Measurements from ENCODE around the gene UGT1A10. TPM values are rescaled to one million over a fixed set of nuclear protein-coding genes. Genes with fewer than 3 reads are reported as not detected.

UGT1A10 gene
- total RNA-seq, 1 experiment from 2014 or later: not detected

GRCh38 chr2:233693963-233694362 is 57.7 kb downstream of the UGT1A10 start:
- Histone ChIP-seq H3K79me1 (ENCODE audit: insufficient read depth, low read depth, low read length, poor library complexity, severe bottlenecking) (no peaks in the 10 kb centered on the region), H3K27ac (ENCODE audit: insufficient read length, low read depth, low read length) (no peak overlapping the region), H3K4me1 (ENCODE audit: insufficient read depth, low read length) (peaks cover 3% of the 10 kb centered on the region; the same call in 1 of the 2 replicates), H2BK12ac (ENCODE audit: insufficient read length, low read depth, low read length) (no peak overlapping the region), H3K4ac (ENCODE audit: low read depth, low read length) (no peak overlapping the region), H3K56ac (ENCODE audit: insufficient read length, low read depth, low read length) (no peak overlapping the region), H2BK20ac (ENCODE audit: low read depth, low read length, poor library complexity, severe bottlenecking) (no peak overlapping the region), H4K8ac (replicated peaks; ENCODE audit: insufficient read length, low read depth, low read length) (no peak overlapping the region), H3K23me2 (ENCODE audit: insufficient read length, low read depth, low read length, poor library complexity, severe bottlenecking) (no peaks in the 10 kb centered on the region), H3K9me3 (ENCODE audit: control insufficient read depth, low read depth, low read length) (no peaks in the 10 kb centered on the region), H3K79me2 (ENCODE audit: insufficient read depth, low read length) (no peaks in the 10 kb centered on the region), H3K27me3 (ENCODE audit: insufficient read depth, low read length) (no peaks in the 10 kb centered on the region), H3K4me2 (ENCODE audit: insufficient read depth, insufficient read length, low read length) (no peak overlapping the region), H2AK5ac (ENCODE audit: insufficient read length, low read length) (no peak overlapping the region), H2BK15ac (ENCODE audit: low read depth, low read length) (no peak overlapping the region), H4K20me1 (ENCODE audit: control insufficient read depth, insufficient read depth, insufficient read length) (no peaks in the 10 kb centered on the region), H3K9ac (ENCODE audit: extremely low read depth, insufficient read length, low read length) (no peak overlapping the region), H2BK120ac (ENCODE audit: low read depth, low read length, poor library complexity, severe bottlenecking) (no peak overlapping the region), H3K23ac (ENCODE audit: insufficient read length, low read depth, low read length) (no peak overlapping the region), H3K18ac (ENCODE audit: insufficient read length, low read depth, low read length) (no peak overlapping the region), H2BK5ac (ENCODE audit: insufficient read length, low read length) (no peak overlapping the region), H3K14ac (ENCODE audit: insufficient read depth, low read length) (no peak overlapping the region), H2AFZ (ENCODE audit: low read length) (no peak overlapping the region), H3T11ph (ENCODE audit: low read length) (no peak overlapping the region), H4K91ac (ENCODE audit: insufficient read length, low read depth, low read length) (no peak overlapping the region), H4K5ac (ENCODE audit: insufficient read length, low read depth, low read length) (no peak overlapping the region)
- peak overlapping the region in 1 of 3 experiments; percentile 78; a peak in 2 of 7 replicates for H3K27ac Mint-ChIP-seq
- H3K27me3 Mint-ChIP-seq (ENCODE audit: low read depth): no peaks in the 10 kb centered on the region
- peaks cover 19 to 21% of the 10 kb centered on the region in 2 experiments for H3K4me1 Mint-ChIP-seq
- no peak for DNase-seq
- WGBS (ENCODE audit: extremely low coverage, insufficient read length, low lambda C conversion rate): no CpG with 5 or more reads among the region's 6 CpGs
- TF ChIP-seq CTCF (conservative IDR thresholded peaks at IDR 0.05): no peak
- H3K9me3 Mint-ChIP-seq: peaks cover 0 to 7% of the 10 kb centered on the region in 2 experiments; a peak in 2 of 5 replicates
- no peak overlapping the region for H3K4me3 Mint-ChIP-seq
- no peaks in the 10 kb centered on the region; a peak in 1 of 7 replicates for H3K36me3 Mint-ChIP-seq (ENCODE audit: insufficient read depth in 1 of 3, low read depth in 3 of 3)
